Caco-2 (cell line): ENCODE data around the gene CACTIN. TPM values are rescaled to one million over a fixed set of nuclear protein-coding genes. Genes with fewer than 3 reads are reported as not detected.
A peak's percentile ranks its signal among the peaks of the same experiment; 100 is the strongest.

Source experiments
- Bru-seq: library from RNA; stranded (reverse); fragments of 400-500 nt; gene quantifications from one replicate; lab custom pipeline; 2021; lab: Mats Ljungman, UMichigan
- BruChase-seq, 2 experiments: library from RNA; stranded (reverse); fragments of 400-500 nt; gene quantifications; one replicate each; lab custom pipeline; 2021; lab: Mats Ljungman, UMichigan
- BruUV-seq: library from RNA; stranded (reverse); fragments of 400-500 nt; replicated peaks from 2 replicates; lab custom pipeline; 2021; lab: Mats Ljungman, UMichigan
- CTCF ChIA-PET: fragments of 300-600 bp; sonication (Branson Sonifier 250); formaldehyde crosslinking; loops from one replicate; lab custom pipeline; 2022; ENCODE audit warnings: antibody characterized with exemption; lab: Charles Lee
- POLR2A ChIA-PET: fragments of 300-600 bp; sonication (Branson Sonifier 250); formaldehyde crosslinking; loops from one replicate; lab custom pipeline; 2022; ENCODE audit warnings: antibody characterized with exemption; lab: Charles Lee
- DNase-seq, 2 experiments: peaks; one replicate each; pipeline versions ENCODE4 v3.0.0 to v3.0.0-alpha.2; 2020 to 2022
- H3K27me3 ChIP-seq: replicated peaks from 2 replicates; pipeline ENCODE4 v1.6.0; 2011; ENCODE audit warnings: low read length; ENCODE audit not compliant: control insufficient read depth, insufficient read depth
- H3K36me3 ChIP-seq: 2 replicates; pipeline ENCODE4 v1.5.1; 2011; ENCODE audit warnings: low read length; ENCODE audit not compliant: control insufficient read depth, insufficient read depth
- H3K4me1 ChIP-seq: fragments of 250-450 bp; sonication (Bioruptor Pico); 2 replicates; pipeline ENCODE4 v1.5.1; 2020; ENCODE audit warnings: mild to moderate bottlenecking
- H3K4me3 ChIP-seq: 2 replicates; pipeline ENCODE4 v1.5.1; 2011; ENCODE audit warnings: low read depth, mild to moderate bottlenecking, control low read depth, low read length
- H3K9me3 ChIP-seq: fragments of 250-450 bp; sonication (Bioruptor Pico); 2 replicates; pipeline ENCODE4 v1.5.1; 2020; ENCODE audit warnings: mild to moderate bottlenecking, moderate library complexity
- H3K27ac Mint-ChIP-seq: one replicate; pipeline ENCODE4 v1.8.0; 2022; ENCODE audit warnings: mixed read lengths; ENCODE audit not compliant: unreplicated experiment
- H3K27me3 Mint-ChIP-seq: one replicate; pipeline ENCODE4 v1.8.0; 2022; ENCODE audit warnings: mixed read lengths; ENCODE audit not compliant: insufficient read depth, unreplicated experiment
- H3K36me3 Mint-ChIP-seq: one replicate; pipeline ENCODE4 v1.8.0; 2022; ENCODE audit warnings: mild to moderate bottlenecking, mixed read lengths; ENCODE audit not compliant: insufficient read depth, unreplicated experiment
- H3K4me1 Mint-ChIP-seq: one replicate; pipeline ENCODE4 v1.8.0; 2022; ENCODE audit warnings: low read depth, mixed read lengths; ENCODE audit not compliant: unreplicated experiment
- H3K4me3 Mint-ChIP-seq: one replicate; pipeline ENCODE4 v1.8.0; 2022; ENCODE audit warnings: mild to moderate bottlenecking, moderate library complexity, mixed read lengths; ENCODE audit not compliant: unreplicated experiment
- H3K9me3 Mint-ChIP-seq: one replicate; pipeline ENCODE4 v1.8.0; 2022; ENCODE audit warnings: mixed read lengths; ENCODE audit not compliant: unreplicated experiment
- CTCF ChIP-seq, 2 experiments: fragments of 200-600 bp in 1 of 2; IDR thresholded peaks; 1 replicate in 1 of 2; 2 replicates in 1 of 2; pipeline versions ENCODE4 v1.5.1 to v1.8.0; 2011 to 2022; ENCODE audit warnings: antibody characterized with exemption in 1 of 2, control low read depth in 1 of 2, inconsistent platforms in 1 of 2, low read depth in 1 of 2, low read length in 1 of 2, mild to moderate bottlenecking in 1 of 2, moderate library complexity in 1 of 2; ENCODE audit not compliant: insufficient read depth in 1 of 2, severe bottlenecking in 1 of 2, unreplicated experiment in 1 of 2
- intact Hi-C: fragments of 100-400 bp; cut with micrococcal nuclease; formaldehyde crosslinking; loops from one replicate; pipeline ENCODE4 v1.10.0; 2022; ENCODE audit not compliant: unreplicated experiment
- long read RNA-seq: library from polyadenylated mRNA; stranded (forward); transcript quantifications from one replicate; pipeline ENCODE4 v2.0.0, GENCODE V29; 2022
- total RNA-seq: library from RNA; stranded (reverse); gene quantifications from 2 replicates; pipeline ENCODE4 v1.2.3, GENCODE V29; 2022

Gene CACTIN
- total RNA-seq = 32.2 and 33.9 TPM in 2 replicates
- Bru-seq, nascent RNA = percentile 53 among the genes with signal in this experiment
- BruChase-seq, experiment 1, labeled RNA remaining after a 2-hour chase = percentile 58 among the genes with signal in this experiment
- percentile 66 among the genes with signal in this experiment for BruChase-seq, experiment 2, labeled RNA remaining after a 6-hour chase
- long read RNA-seq, transcript CACTIN-203 (10 exons, 3,612 nt) = major isoform, 18 of 47 reads
- long read RNA-seq, partial matches to known transcripts = 7 of 47 reads
- long read RNA-seq, other reads (novel, unspliced or antisense) = 22 of 47 reads

- H3K27me3 ChIP-seq = no peaks in the 10 kb centered on the region
- peak within 1 kb of the TSS; percentile 98 for H3K27ac Mint-ChIP-seq
- H3K4me3 Mint-ChIP-seq = peak within 1 kb of the TSS; percentile 92
- H3K4me3 ChIP-seq = peak within 1 kb of the TSS; percentile 98
- ChIA-PET POLR2A (interaction anchor here (0.6 kb wide), 1 partner anchor 537 kb away, joined by 6 read pairs; no protein-coding TSS in a partner anchor), CTCF (no interaction called here)
- H3K36me3 ChIP-seq = no peaks in the 10 kb centered on the region
- H3K4me1 Mint-ChIP-seq = peaks cover 7% of the 10 kb centered on the region
- TF ChIP-seq CTCF (IDR thresholded peaks at IDR 0.05; ENCODE audit: insufficient read depth in 1 of 2, low read depth in 1 of 2, low read length in 1 of 2, severe bottlenecking in 1 of 2, unreplicated experiment in 1 of 2) = no peak
- H3K9me3 ChIP-seq = no peaks in the 10 kb centered on the region
- no peaks in the 10 kb centered on the region for H3K4me1 ChIP-seq
- no peaks in the 10 kb centered on the region for H3K27me3 Mint-ChIP-seq
- peak; percentile 98 to 99 for DNase-seq
- H3K36me3 Mint-ChIP-seq = peaks cover 31% of the 10 kb centered on the region
- no TSS peak for BruUV-seq
- intact Hi-C loops = loop anchor here (10.0 kb wide), 1 partner anchor 72 kb away; the partner anchor contains the start of gene MFSD12
- no peaks in the 10 kb centered on the region for H3K9me3 Mint-ChIP-seq
These were observed at the start of gene CACTIN for GRCh38 chr19:3626473-3627350. Gene CACTIN (minus strand): TSS chr19:3626790. CDS start chr19:3626762, 28 bp downstream.

GRCh38 chr19:3674784-3675543, 48.4 kb upstream of the CACTIN start:
- BruUV-seq = no TSS peak
- ChIA-PET CTCF (no interaction called here), POLR2A (no interaction called here)
- TF ChIP-seq CTCF (IDR thresholded peaks at IDR 0.05; ENCODE audit: insufficient read depth in 1 of 2, low read depth in 1 of 2, low read length in 1 of 2, severe bottlenecking in 1 of 2, unreplicated experiment in 1 of 2) = no peak
- Histone ChIP-seq H3K27me3 (no peaks in the 10 kb centered on the region), H3K9me3 (no peaks in the 10 kb centered on the region), H3K36me3 (no peaks in the 10 kb centered on the region), H3K4me1 (no peaks in the 10 kb centered on the region), H3K4me3 (no peak overlapping the region)
- DNase-seq = no peak
- Mint-ChIP-seq H3K9me3 (no peaks in the 10 kb centered on the region), H3K36me3 (peaks cover 11% of the 10 kb centered on the region), H3K27ac (no peak overlapping the region), H3K27me3 (no peaks in the 10 kb centered on the region), H3K4me1 (no peaks in the 10 kb centered on the region), H3K4me3 (no peak overlapping the region)
- intact Hi-C loops = no loop called here
